GM23338 (cell line): ENCODE results near the gene POLE. TPM values are rescaled to one million over a fixed set of nuclear protein-coding genes. Genes with fewer than 3 reads are reported as not detected.

Source experiments
- ATAC-seq: fragments of 200-7000 bp; cut with Tn5 transposase; 3 replicates; pipeline ENCODE4 v1.9.1; 2020
- DNase-seq: peaks from one replicate; pipeline ENCODE4 v3.0.0-alpha.2; 2015; ENCODE audit warnings: low spot score
- H2AFZ ChIP-seq: fragments of 200-600 bp; sonication (generic); 2 replicates; pipeline ENCODE4 v1.8.0; 2016; ENCODE audit warnings: antibody characterized with exemption, mild to moderate bottlenecking, moderate library complexity
- H3F3A ChIP-seq: fragments of 200-600 bp; sonication (generic); replicated peaks from 2 replicates; pipeline ENCODE4 v1.8.0; 2017; ENCODE audit warnings: antibody characterized with exemption, mixed run types, low read depth
- H3K27ac ChIP-seq: fragments of 200-600 bp; sonication (generic); 2 replicates; pipeline ENCODE4 v1.6.1; 2016; ENCODE audit warnings: low read depth
- H3K27me3 ChIP-seq: fragments of 200-600 bp; sonication (generic); 2 replicates; pipeline ENCODE4 v1.8.0; 2016; ENCODE audit warnings: mild to moderate bottlenecking, mixed run types, moderate library complexity; ENCODE audit not compliant: insufficient read depth
- H3K36me3 ChIP-seq: fragments of 200-600 bp; sonication (generic); 2 replicates; pipeline ENCODE4 v1.8.0; 2016; ENCODE audit warnings: mild to moderate bottlenecking; ENCODE audit not compliant: insufficient read depth
- H3K4me1 ChIP-seq: fragments of 200-600 bp; sonication (generic); 2 replicates; pipeline ENCODE4 v1.8.0; 2016; ENCODE audit warnings: mild to moderate bottlenecking, moderate library complexity; ENCODE audit not compliant: insufficient read depth
- H3K4me2 ChIP-seq: fragments of 200-600 bp; sonication (generic); 2 replicates; pipeline ENCODE4 v1.7.1; 2017; ENCODE audit warnings: mixed run types
- H3K4me3 ChIP-seq: fragments of 200-600 bp; sonication (generic); 2 replicates; pipeline ENCODE4 v1.6.1; 2016; ENCODE audit warnings: mixed run types
- H3K79me2 ChIP-seq: fragments of 200-600 bp; sonication (generic); replicated peaks from 2 replicates; pipeline ENCODE4 v1.8.0; 2017; ENCODE audit warnings: mild to moderate bottlenecking; ENCODE audit not compliant: insufficient read depth
- H3K9me2 ChIP-seq: fragments of 200-600 bp; sonication (generic); 2 replicates; pipeline ENCODE4 v1.8.0; 2017; ENCODE audit not compliant: insufficient read depth
- H4K20me1 ChIP-seq: fragments of 200-600 bp; sonication (generic); replicated peaks from 2 replicates; pipeline ENCODE4 v1.8.0; 2017; ENCODE audit warnings: mild to moderate bottlenecking; ENCODE audit not compliant: insufficient read depth
- H3K27ac Mint-ChIP-seq: 2 replicates; pipeline ENCODE4 v1.8.0; 2020; ENCODE audit warnings: inconsistent platforms, mild to moderate bottlenecking, moderate library complexity, mixed read lengths
- H3K27me3 Mint-ChIP-seq: 3 replicates; pipeline ENCODE4 v1.8.0; 2022; ENCODE audit warnings: low read depth, mild to moderate bottlenecking, moderate library complexity, mixed read lengths, inconsistent platforms; ENCODE audit not compliant: insufficient read depth, poor library complexity
- H3K36me3 Mint-ChIP-seq: 3 replicates; pipeline ENCODE4 v1.8.0; 2021; ENCODE audit warnings: low read depth, mild to moderate bottlenecking, inconsistent platforms, moderate library complexity, mixed read lengths
- H3K4me1 Mint-ChIP-seq: 3 replicates; pipeline ENCODE4 v1.8.0; 2020; ENCODE audit warnings: mild to moderate bottlenecking, inconsistent platforms, mixed read lengths
- H3K4me3 Mint-ChIP-seq: 3 replicates; pipeline ENCODE4 v1.8.0; 2021; ENCODE audit warnings: moderate library complexity, mild to moderate bottlenecking, inconsistent platforms, mixed read lengths
- H3K9me3 Mint-ChIP-seq: 3 replicates; pipeline ENCODE4 v1.8.0; 2020; ENCODE audit warnings: moderate library complexity, mild to moderate bottlenecking, inconsistent platforms, mixed read lengths
- CREB1 ChIP-seq: fragments of 250-450 bp; sonication (Bioruptor Pico); IDR thresholded peaks from 2 replicates; pipeline ENCODE4 v1.5.0; 2020; ENCODE audit warnings: low read depth, mild to moderate bottlenecking, moderate library complexity
- CTCF ChIP-seq, 2 experiments: fragments of 200-600 bp in 1 of 2; sonication (generic) in 1 of 2; conservative IDR thresholded peaks; 2 replicates each; pipeline versions ENCODE4 v1.5.1 to v1.6.1; 2016 to 2017; ENCODE audit warnings: antibody characterized with exemption in 2 of 2, low read depth in 2 of 2, mild to moderate bottlenecking in 2 of 2, moderate library complexity in 1 of 2
- ETS1 ChIP-seq: IDR thresholded peaks from 2 replicates; pipeline ENCODE4 v1.6.1; 2016; ENCODE audit warnings: antibody characterized with exemption
- EZH2 ChIP-seq: fragments of 200-600 bp; sonication (generic); IDR thresholded peaks from one replicate; pipeline ENCODE4 v1.8.0; 2017; ENCODE audit warnings: antibody characterized with exemption, mild to moderate bottlenecking, low read depth; ENCODE audit not compliant: unreplicated experiment
- EZH2phosphoT487 ChIP-seq: fragments of 200-600 bp; sonication (generic); IDR thresholded peaks from one replicate; pipeline ENCODE4 v1.8.1; 2018; ENCODE audit warnings: antibody characterized with exemption; ENCODE audit not compliant: unreplicated experiment
- JUNB ChIP-seq: IDR thresholded peaks from one replicate; pipeline ENCODE4 v1.6.1; 2016; ENCODE audit warnings: antibody characterized with exemption; ENCODE audit not compliant: unreplicated experiment
- NANOG ChIP-seq: IDR thresholded peaks from 2 replicates; pipeline ENCODE4 v1.6.1; 2016; ENCODE audit warnings: antibody characterized with exemption, borderline replicate concordance
- POLR2AphosphoS5 ChIP-seq: IDR thresholded peaks from 2 replicates; pipeline ENCODE4 v1.6.1; 2016; ENCODE audit warnings: antibody characterized with exemption, low read depth
- REST ChIP-seq: IDR thresholded peaks from one replicate; pipeline ENCODE4 v1.6.1; 2018; ENCODE audit warnings: antibody characterized with exemption; ENCODE audit not compliant: unreplicated experiment
- STAT1 ChIP-seq: IDR thresholded peaks from one replicate; pipeline ENCODE4 v1.6.1; 2016; ENCODE audit warnings: antibody characterized with exemption; ENCODE audit not compliant: unreplicated experiment
- ZNF114 ChIP-seq: fragments of 250-450 bp; sonication (Bioruptor Pico); IDR thresholded peaks from 2 replicates; pipeline ENCODE4 v1.5.0; 2020; ENCODE audit warnings: mild to moderate bottlenecking, moderate library complexity
- ZNF331 ChIP-seq: fragments of 250-450 bp; sonication (Bioruptor Pico); IDR thresholded peaks from 2 replicates; pipeline ENCODE4 v1.5.0; 2020; ENCODE audit warnings: low read depth, mild to moderate bottlenecking, moderate library complexity
- ZNF462 ChIP-seq: fragments of 250-450 bp; sonication (Bioruptor Pico); IDR thresholded peaks from 2 replicates; pipeline ENCODE4 v1.5.0; 2020; ENCODE audit warnings: mild to moderate bottlenecking, moderate library complexity
- polyA plus RNA-seq: library from polyadenylated mRNA; unstranded; fragments of >200 nt; fragmentation: Nextera tagmentation; extraction: Ambion mirVana; gene quantifications from 2 replicates; pipeline ENCODE4 v1.2.1, GENCODE V29; 2016
- total RNA-seq: library from RNA; depleted of rRNA; stranded (reverse); fragments of >200 nt; shearing (Covaris generic); gene quantifications from 2 replicates; pipeline ENCODE4 v1.2.3, GENCODE V29; 2014

Gene POLE
- total and polyA plus RNA-seq, 2 experiments from 2014 or later: 33.6 to 125 TPM

GRCh38 chr12:132578826-132579225 is 108.3 kb downstream of the POLE start (continued):
- no peak for TF ChIP-seq REST
- TF ChIP-seq NANOG: no peak
- TF ChIP-seq CREB1 (CRISPR knock-in tag): no peak
- no peak for TF ChIP-seq CTCF (conservative IDR thresholded peaks at IDR 0.05; ENCODE audit: low read depth in 2 of 2)
- no peak for TF ChIP-seq STAT1
- TF ChIP-seq ZNF114 (CRISPR knock-in tag): no peak

GRCh38 chr12:132578118-132578517 is 109.0 kb downstream of the POLE start:
- ATAC-seq: no peak
- Mint-ChIP-seq H3K27ac (no peak overlapping the region), H3K9me3 (no peaks in the 10 kb centered on the region), H3K4me1 (peaks cover 3% of the 10 kb centered on the region; the same call in 1 of the 3 replicates), H3K4me3 (no peak overlapping the region; the same call in 2 of the 3 replicates), H3K36me3 (peaks cover 40% of the 10 kb centered on the region), H3K27me3 (peaks cover 32% of the 10 kb centered on the region)
- no peak for DNase-seq
- Histone ChIP-seq H3K9me2 (no peaks in the 10 kb centered on the region), H4K20me1 (peaks cover 22% of the 10 kb centered on the region), H3K4me3 (no peak overlapping the region), H3K36me3 (no peaks in the 10 kb centered on the region), H3K4me2 (no peak overlapping the region), H3K79me2 (no peaks in the 10 kb centered on the region), H3F3A (peaks cover 20% of the 10 kb centered on the region), H3K4me1 (no peaks in the 10 kb centered on the region), H3K27ac (no peak overlapping the region), H2AFZ (no peak overlapping the region), H3K27me3 (peaks cover 2% of the 10 kb centered on the region; the same call in 1 of the 2 replicates)
- no peak for TF ChIP-seq POLR2AphosphoS5
- TF ChIP-seq ZNF114 (CRISPR knock-in tag): no peak
- no peak for TF ChIP-seq JUNB
- no peak for TF ChIP-seq ETS1
- no peak for TF ChIP-seq NANOG
- TF ChIP-seq EZH2: no peak
- TF ChIP-seq ZNF331 (CRISPR knock-in tag): no peak
- TF ChIP-seq CREB1 (CRISPR knock-in tag): no peak
- TF ChIP-seq EZH2phosphoT487: no peak
- no peak for TF ChIP-seq STAT1
- no peak for TF ChIP-seq ZNF462 (CRISPR knock-in tag)
